ENCODE results near the gene PIK3CB.
"Not testable (repeated sequence)": the region's sequence is repeated elsewhere in the genome, so short reads cannot be mapped to it uniquely, and the experiment has no call there.

Gene PIK3CB

DNA sequence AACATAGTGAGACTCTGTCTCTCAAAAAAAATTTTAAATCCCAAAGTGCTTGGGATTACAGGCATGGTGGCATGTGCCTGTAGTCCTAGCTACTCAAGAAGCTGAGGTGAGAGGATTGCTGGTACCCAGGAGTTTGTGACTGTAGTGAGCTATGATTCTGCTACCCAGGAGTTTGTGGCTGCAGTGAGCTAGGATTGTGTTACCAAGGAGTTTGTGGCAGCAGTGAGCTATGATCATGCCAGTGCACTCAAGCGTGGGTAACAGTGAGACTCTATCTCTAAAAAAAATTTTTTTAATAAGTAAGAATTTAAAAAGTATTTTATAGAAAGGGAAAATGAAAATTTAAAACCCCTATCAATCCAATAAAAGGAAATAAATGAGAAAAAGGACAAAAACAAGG, 156.6 kb downstream of the PIK3CB start:
- DNase-seq = no peak

DNA sequence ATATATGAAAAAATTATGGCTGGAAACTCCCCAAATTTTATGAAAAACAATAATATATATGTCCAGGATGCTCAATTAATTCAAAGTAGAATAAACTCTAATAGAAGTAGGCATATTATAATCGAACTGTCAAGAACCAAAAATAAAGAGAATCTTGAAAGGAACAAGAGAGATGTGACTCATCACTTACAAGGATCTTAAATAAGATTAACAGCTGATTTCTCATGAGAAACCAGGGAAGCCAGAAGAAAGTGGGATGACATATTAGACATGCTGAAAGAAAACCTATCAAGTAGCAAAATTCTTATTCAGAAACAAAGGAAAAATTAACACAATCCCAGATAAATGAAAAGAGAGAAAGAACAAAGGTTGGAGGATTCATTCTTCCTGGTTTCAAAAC, 159.3 kb downstream of the PIK3CB start:
- DNase-seq = no peak

DNA sequence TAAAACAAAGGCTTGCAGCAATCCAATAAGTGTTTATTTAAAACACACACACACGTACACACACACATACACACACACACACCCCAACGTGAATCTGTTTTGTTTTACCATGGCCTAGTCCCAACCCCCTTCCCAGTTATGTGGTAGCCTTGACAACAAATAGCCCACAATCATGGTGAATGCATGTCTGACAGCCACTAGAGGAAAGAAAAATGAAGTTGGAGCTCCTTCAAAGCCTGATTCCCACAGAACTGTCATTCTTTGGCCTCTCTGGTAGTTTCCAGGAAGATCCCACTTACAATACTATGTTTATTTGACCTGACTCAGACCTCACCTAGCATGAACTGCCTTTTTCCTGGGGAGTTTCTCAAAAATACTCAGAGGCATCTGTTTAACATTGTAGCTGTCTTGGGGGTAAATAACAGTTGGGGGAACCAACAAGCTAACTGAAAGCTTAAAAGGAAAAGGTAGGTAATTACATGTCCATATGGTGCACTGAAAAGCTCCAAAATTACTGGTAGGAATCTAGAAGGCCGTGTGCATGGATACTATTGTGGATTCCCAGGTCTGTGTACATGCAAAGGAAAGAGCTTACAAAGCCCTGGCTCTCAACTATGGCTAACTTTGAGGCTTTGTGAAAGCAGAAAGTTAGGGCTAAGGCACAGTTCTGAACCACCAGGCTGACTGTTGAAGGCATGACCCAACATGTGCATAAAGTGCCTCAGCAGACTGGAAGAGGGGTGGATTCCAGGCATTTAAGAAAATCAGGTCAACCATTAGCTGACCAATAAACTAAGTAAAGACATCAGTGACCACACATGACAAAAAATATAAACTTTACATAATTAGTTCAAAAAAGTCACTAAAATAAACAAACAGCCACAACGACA, 160.8 kb downstream of the PIK3CB start:
- DNase-seq = no peak

DNA sequence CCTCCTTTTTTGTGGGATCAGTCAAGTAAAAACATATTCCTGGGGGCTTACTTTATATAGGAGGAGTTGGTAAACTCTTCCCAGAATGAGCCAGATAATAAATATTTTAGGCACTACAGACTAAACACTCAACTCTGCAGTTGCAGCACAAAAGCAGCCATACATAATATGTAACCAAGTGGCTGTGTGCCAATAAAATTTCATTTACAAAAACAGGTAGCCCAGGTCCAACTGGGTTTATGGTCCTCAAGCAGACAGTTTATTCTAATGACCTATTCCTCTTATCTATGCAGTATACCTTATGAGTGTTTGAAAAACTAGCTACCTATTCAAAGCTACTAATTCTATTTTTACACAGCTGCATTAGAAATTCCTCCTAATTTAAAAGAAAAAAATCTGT, 164.3 kb downstream of the PIK3CB start:
- DNase-seq = no peak

DNA sequence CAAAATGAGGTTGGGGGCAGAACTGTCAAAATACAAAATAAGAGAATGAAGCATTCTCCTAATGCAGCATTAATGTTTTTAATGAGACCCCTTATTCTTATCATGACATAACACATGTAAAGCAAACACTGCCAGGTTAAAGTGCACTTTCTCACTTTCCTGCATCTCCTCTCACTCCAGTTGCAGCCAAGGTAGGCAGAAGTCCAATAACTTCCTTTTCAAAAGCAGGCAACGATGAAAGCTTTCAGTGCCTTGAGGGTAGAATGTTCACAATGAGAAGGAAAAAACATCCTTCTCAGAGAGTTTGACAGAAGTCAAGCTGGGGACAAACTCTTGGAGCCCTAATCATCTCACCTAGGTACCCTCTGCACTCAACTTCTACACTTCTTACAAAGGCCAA, 166.6 kb downstream of the PIK3CB start:
- no peak for DNase-seq

DNA sequence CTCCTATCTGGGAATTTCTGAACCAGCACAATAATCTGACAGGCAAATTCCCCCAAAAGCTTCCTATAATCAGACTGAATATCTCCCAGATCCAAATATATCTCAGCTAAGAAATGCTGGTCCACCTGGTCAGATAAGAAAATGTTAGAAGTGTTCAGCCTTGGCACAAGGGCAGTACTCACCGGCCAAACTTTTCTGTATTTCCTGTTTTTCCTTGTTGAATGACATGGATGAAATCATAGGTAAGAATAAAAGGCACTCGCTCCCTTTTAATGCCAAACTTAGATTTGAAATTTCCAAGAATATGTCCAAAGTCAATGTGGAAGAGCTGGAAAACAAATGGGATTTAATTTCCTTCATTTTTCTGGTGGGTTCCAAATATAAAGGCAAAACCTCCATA, 177.2 kb downstream of the PIK3CB start:
- DNase-seq = no peak

DNA sequence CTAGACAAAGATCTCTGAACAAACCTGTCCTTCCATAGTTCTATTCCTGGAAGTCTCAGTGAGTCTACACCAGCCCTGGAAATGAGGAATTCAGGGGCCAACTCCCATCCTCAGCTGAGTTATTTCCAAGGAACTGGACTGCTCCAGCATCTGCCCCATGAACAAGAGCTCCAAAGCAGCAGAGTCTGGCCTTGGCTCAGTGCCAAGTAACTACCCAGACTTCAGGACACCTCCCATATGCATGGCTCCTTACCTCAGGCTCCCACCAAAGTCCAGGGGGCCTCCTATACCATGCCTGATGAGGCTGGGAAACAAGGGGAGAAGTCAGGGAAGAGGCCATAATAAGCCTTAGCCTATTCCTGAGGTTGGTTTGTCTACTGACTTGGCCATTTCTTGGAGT, 181.2 kb downstream of the PIK3CB start:
- DNase-seq = no peak

DNA sequence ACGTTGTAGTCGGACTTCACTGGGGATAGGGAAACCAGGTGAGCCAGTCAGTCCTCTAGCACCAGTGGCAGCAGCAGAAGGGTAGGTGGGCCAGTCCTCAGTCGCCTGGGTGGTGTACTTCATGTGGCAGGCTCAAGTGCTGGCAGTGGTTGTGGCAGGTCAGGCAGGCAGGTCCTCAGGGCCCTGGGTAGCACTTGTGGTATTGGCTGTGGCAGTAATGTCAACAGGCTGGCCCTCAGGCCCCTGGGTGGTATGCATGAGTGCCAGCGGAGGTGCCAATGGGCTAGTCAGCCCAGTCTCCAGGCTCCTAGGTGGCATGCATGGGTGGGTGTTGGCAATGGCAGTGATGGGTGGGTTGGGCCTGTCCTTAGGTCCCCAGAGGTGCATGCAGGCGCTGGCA, 185.6 kb downstream of the PIK3CB start:
- no peak for DNase-seq

DNA sequence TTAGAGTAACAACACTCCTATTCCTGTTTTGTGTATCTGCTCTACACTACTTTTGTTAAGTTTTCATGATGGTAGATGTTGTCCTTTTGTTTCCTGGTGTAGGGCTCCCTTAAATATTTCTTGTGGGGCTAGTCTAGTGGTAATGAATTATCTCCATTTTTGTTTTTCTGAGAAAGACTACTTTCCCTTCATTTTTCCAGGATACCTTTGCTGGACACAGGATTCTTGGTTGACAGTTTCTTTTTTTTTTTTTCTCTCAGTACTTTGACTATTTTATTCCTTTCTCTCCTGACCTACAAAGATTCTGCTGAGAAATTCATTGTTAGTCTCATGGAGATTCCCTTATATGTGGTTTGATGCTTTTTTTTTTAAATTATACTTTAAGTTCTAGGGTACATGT, 188.2 kb downstream of the PIK3CB start:
- no peak for DNase-seq

DNA sequence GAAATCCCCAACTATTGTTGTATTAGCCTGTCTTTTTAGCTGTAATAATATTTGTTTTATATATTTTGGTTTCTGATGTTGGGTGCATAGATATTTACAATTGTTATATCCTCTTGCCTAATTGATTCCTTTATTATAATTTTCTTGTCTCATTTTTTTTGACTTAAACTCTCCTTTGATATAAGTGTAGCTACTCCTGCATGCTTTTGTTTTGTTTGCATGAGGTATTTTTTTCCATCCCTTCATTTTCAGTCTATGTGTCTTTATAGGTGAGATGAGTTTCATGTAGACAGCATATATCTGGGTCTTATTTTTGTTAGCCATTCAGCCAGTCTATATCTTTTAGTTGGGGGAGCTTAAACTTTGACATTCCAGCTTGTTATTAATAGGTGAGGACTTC, 188.7 kb downstream of the PIK3CB start:
- no peak for DNase-seq

DNA sequence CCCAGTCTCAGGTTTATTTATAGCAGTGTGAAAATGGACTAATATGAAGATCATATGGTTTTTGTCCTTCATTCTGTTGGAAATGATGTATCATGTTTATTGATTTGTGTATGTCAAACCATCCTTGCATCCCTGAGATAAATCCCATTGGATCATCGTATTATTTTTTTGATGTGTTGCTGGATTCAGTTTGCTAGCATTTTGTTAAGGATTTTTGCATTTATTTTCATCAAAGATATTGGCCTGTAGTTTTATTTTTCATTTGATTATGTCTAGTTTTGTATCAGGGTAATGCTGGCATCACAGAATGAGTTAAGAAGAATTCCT, 191.8 kb downstream of the PIK3CB start:
- no peak for DNase-seq

DNA sequence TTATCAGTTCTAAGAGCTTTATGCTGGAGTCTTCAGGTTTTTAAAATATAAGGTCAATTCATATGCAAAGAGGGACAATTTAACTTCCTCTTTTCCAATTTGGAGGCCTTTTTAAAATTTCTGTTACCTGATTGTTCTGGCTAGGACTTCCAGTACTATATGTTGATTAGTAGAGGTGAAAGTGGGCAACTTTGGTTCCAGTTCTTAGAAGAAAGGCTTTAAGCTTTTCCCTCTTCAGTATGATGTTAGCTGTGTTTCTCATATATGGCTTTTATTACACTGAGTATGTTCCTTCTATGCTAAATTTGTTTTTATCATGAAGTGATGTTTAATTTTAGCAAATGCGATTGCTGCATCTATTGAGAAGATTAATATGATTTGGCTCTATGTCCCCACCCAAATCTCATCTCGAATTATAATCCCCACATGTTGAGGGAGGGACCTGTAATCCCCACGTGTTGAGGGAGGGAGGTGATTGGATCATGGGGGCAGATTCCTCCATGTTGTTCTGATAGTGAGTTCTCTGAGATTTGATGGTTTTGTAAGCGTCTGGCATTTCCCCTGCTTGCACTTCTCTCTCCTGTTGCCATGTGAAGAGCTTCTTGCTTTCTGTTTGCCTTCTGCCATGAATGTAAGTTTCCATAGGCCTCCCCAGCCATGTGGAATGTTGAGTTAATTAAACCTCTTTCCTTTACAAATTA, 192.4 kb downstream of the PIK3CB start:
- no peak for DNase-seq

DNA sequence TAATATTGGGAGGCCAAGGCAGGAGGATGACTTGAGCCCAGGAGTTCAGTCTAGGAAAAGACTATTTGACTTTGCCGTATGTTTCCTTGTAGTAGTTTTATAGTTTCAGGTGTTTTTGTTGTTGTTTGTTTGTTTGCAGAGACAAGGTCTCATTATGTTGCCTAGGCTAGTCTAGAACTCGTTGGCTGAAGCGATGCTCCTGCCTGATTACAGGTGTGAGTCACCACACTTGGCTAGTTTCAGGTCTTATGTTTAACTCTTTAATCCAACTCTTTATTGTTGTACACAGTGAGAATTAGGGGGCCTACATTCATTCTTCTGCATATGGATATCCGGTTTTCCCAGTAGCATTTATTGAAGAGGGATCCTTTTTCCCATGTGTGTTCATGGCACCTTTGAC, 194.2 kb downstream of the PIK3CB start:
- no peak for DNase-seq

DNA sequence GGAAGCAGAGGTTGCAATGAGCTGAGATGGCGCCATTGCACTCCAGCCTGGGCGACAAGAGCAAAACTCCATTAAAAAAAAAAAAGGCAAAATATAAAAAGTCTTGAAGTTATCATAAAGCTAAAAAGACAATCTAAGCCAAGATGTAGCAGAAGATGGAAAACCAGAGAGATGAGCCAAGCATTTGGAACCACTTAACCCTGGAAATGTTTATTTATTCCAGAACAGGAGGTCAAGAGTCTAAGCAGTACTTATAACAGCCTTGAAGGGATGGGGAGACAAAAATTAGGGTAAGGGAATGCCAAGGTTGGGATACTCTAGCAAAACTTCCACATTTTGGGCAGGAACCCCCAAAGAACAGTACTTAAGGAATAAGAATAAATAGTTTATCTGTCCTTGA, 196.1 kb downstream of the PIK3CB start:
- DNase-seq = no peak

DNA sequence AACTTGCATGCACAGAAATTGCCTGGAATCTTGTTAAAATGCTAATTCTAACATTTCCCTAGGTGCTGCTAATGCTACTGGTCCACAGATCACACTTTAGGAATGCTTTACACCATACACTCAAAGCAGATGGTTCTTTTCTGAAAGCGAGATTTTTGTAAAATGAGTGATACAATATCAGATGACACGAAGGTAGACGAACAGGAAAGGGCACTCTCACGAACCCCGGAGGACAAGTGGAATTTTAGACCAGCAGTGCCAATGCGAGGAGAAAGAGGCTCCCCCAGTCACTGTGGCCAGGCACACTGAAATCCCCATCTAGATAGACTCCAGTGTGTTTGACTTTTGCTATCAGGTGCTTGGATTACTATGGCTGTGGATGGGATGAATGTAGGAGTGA, 205.2 kb downstream of the PIK3CB start:
- no peak for DNase-seq

DNA sequence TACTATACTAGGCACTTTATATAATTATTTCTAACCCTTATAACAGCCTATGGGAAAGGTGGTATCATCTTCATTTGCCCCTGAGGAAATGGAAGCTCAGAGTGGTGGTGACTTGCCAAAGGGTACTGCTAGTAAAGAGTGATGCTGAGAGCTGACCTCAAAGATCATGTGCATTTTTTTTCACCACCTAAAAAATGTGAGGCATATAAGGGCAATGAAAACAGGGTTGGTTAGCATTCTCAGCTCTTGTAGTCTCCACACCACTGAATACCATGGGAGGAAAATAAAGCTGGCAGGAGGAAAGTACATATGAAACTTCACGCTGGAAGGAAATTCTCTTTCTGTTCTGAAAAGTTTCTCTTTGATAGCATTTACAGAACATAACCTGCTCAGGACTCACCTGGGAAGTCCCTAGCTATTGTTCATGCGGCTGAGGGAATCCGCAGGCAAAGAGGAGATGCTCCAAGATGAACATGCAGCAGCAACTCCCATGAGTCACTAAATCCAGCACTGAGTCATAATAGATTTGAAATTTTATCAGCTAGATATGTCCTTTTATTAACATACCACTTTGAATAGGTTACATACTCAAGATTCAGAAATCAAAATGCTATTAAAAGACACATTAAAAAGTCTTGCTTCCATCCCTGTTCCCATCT, 208.9 kb downstream of the PIK3CB start:
- DNase-seq = no peak

DNA sequence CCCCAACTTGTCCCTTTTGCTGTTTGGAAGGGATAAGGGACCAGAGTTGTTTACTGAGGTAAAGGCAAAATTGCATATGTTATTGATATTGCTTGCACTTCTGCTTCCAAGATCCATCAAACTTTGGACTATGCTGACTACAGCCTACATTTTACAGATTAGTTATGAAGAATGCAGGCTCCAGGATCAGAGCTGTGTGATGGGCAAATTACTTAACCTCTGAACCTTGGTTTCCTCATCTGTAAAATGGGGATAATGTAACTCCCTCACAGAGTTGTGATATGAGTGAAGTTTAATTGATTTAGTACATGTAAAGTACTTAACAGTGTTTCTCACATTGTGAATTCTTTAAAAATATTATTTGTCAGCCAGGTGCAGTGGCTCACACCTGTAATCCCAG, 210.2 kb downstream of the PIK3CB start:
- no peak for DNase-seq

DNA sequence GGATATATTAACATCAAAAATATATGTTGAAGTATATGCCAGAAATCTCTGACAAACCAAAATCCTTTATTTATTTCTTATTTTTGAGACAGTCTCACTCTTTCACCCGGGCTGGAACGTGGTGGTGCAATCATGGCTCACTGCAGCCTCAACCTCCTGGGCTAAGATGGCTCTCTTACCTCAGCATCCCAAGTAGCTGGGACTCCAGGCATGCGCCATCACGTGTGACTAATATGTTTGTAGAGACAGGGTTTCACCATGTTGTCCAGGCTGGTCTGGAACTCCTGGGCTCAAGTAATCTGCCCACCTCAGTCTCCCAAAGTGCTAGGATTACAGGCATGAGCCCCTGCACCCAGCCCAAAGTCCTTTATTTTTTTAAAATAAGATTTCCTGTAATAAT, 214.3 kb downstream of the PIK3CB start:
- no peak for DNase-seq

DNA sequence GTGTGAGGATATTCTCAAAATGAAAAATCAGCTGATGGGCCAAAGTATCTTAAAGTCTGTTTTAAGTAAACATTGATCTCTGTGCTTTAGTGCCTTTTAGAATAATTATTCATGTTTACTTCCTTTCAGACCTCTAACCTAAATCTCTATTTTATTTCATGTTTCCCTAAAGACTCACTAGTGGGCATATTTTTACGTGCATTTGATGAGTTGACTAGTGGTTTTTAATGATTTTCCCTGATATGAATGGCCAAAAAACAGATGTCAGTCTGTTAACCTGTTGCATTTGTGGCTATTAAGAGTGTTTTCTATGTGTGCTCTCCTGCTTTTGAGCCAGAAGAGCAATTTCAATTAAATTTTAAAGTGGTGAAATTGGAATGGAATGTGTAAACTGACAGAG, 219.3 kb downstream of the PIK3CB start:
- DNase-seq = no peak

DNA sequence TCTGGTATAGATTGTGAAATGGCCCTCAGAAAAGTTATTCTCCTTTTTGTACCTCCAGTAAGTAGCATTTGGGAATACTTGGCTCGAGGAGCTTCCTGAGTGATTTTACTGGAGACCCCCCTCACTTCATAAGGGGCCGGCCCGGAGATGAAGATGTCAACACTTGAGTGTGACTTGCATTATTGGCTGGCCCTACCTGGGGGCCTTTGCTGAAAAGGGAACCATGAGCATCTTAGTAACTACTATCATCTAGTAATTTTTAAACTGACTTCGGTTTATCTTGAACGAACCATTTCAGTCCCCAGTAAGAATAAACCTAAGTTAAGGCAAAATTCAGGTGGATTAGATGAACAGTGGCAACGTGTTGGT, 224.8 kb downstream of the PIK3CB start:
- DNase-seq = no peak

DNA sequence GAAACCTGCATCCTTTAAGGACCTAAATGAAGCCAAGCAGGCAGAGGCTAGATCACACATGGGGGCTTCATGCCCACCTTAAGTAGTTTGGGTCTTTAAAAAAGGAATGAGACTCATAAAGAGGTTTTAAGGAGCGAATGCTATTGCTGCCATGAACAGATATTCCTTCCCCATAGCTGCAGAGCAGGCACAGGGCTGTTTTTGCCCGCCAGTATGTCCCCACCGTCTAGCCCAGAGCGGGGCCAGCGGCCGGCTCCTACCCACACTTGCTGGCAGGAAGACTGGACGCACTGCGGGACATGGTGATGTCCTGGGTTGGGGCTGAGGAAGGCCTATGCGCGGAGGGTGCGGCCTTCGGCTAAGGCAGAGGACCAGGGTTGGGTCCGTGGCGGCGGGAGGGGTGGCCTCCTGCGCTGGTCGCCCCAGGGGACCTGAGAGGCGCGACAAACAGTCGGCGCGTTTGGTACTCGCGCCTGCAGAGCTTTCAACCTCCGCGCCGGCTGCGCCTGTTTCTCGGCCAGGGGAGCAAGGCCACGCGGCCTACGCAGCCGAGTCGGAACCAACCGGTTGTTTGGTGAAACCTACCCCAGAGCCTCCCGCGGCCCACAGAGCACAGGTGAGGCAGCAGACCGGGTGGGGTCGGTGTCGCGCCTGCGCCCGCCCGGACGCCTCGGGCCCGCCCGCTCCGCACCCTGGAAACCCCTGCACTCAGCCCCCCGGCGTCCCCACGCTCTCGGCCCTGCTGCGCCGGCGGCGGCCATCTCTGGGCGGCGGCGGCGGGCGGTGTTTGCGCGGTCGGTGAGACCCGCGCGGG, 226.2 kb downstream of the PIK3CB start, which contains the start of gene FAIM:
Gene FAIM (plus strand): TSS at position 450 of the 814 bp plus-strand sequence. CDS start 10,956 bp downstream, outside the sequence.
- peak; percentile 95 for DNase-seq

DNA sequence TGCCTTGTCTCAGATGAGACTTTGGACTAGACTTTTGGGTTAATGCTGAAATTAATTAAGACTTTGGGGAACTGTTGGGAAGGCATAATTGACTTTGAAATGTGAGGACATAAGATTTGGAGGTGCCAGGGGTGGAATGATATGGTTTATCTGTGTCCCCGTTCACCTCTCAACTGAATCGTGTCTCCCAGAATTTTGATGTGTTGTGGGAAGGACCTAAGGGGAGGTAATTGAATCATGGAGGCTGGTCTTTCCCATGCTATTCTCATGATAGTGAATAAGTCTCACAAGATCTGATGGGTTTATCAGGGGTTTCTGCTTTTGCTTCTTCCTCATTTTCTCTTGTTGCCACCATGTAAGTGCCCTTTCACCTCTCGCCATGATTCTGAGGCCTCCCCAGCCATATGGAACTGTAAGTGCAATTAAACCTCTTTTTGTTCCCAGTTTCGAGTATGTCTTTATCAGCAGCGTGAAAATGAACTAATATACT, 230.6 kb downstream of the PIK3CB start:
- not testable (repeated sequence) for DNase-seq
